ENCODE measurements around the gene TSPAN4. TPM values are rescaled to one million over a fixed set of nuclear protein-coding genes. Genes with fewer than 3 reads are reported as not detected.
A peak's percentile ranks its signal among the peaks of the same experiment; 100 is the strongest.

The TSPAN4 gene
- total and polyA plus RNA-seq, 4 donors: 27.2 to 151 (median 78.6) TPM

DNA sequence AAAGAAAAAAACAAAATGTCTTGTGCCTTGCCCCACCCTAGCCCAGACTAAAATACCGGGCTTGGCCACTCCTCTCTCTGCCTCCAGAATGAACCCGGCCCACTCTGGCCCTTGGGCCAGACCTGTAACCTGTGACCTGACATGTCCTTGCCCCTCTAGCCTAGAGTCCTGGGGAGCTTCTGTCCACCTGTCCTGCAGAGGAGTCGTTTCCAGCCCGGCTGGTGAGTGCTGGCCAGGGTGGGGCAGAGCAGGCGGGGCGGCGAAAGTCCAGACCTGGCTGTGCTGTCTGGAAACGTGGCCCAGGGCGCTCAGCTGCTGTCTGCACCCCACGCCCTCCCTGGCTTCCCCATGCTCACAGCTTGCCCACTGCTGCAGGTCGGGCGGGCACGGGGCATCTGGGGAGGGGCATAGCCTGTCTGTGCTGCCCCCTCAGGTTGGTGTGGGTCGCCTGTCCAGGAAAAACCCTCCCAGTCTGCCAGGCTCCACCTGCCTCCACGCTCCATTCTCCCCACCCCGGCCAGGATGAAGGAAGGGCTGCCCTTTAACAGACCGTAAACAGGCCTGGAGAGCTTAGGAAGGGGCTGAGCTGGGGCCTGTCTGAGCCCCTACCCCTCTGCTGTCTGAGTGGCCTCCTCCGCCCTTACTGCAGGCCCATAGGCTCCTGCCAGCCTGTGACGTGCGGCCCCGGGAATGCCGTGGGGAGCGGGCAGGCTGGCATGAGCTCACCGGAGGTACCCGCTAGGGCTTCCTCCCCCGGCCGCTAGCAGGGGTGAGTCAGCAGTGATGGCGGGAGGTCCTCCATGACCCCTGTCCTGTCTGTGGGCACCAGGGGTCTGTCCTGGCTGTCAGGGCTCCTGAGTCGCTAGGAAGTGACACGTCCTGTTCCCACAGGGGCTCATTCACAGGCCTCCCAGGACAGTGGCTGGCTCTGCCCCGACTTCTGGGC, 8.0 kb upstream of the TSPAN4 start:
- 57% methylated on average over 29 of the region's 31 CpGs for WGBS (ENCODE audit: insufficient coverage)
- peaks cover 28% of the 10 kb centered on the region for H3K27me3 ChIP-seq (ENCODE audit: control insufficient read depth, insufficient read depth, low read length)
- H3K4me3 ChIP-seq (ENCODE audit: low read depth, low read length): no peak overlapping the region
- H3K27ac ChIP-seq (ENCODE audit: low read depth, low read length): peak overlapping the region; percentile 61
- H3K36me3 ChIP-seq (ENCODE audit: control insufficient read depth, insufficient read depth, low read length): peaks cover 52% of the 10 kb centered on the region
- peaks cover 58% of the 10 kb centered on the region for H3K4me1 ChIP-seq (ENCODE audit: control insufficient read depth, insufficient read depth, low read length)
- no peak for DNase-seq (ENCODE audit: low read depth in 4 of 6, low spot score in 6 of 6)
- H3K9me3 ChIP-seq (ENCODE audit: control insufficient read depth, insufficient read depth, low read length): no peaks in the 10 kb centered on the region

- no peak overlapping the region for H3K4me3 ChIP-seq (ENCODE audit: low read depth, low read length)
- H3K36me3 ChIP-seq (ENCODE audit: control insufficient read depth, insufficient read depth, low read length): peaks cover 68% of the 10 kb centered on the region
- no peak overlapping the region for H3K27ac ChIP-seq (ENCODE audit: low read depth, low read length)
- 95% methylated on average over 14 of the region's 14 CpGs for WGBS (ENCODE audit: insufficient coverage)
- peaks cover 55% of the 10 kb centered on the region for H3K4me1 ChIP-seq (ENCODE audit: control insufficient read depth, insufficient read depth, low read length)
- H3K9me3 ChIP-seq (ENCODE audit: control insufficient read depth, insufficient read depth, low read length): no peaks in the 10 kb centered on the region
- no peak for DNase-seq (ENCODE audit: low read depth in 4 of 6, low spot score in 6 of 6)
- H3K27me3 ChIP-seq (ENCODE audit: control insufficient read depth, insufficient read depth, low read length): peaks cover 12% of the 10 kb centered on the region
These were observed 6.4 kb upstream of the TSPAN4 start for GRCh38 chr11:836274-836673.

- Histone ChIP-seq H3K4me3 (ENCODE audit: low read depth, low read length) (no peak overlapping the region), H3K4me1 (ENCODE audit: control insufficient read depth, insufficient read depth, low read length) (peaks cover 55% of the 10 kb centered on the region), H3K9me3 (ENCODE audit: control insufficient read depth, insufficient read depth, low read length) (no peaks in the 10 kb centered on the region), H3K27me3 (ENCODE audit: control insufficient read depth, insufficient read depth, low read length) (peaks cover 7% of the 10 kb centered on the region), H3K27ac (ENCODE audit: low read depth, low read length) (no peak overlapping the region), H3K36me3 (ENCODE audit: control insufficient read depth, insufficient read depth, low read length) (peaks cover 68% of the 10 kb centered on the region)
- no peak for DNase-seq (ENCODE audit: low read depth in 4 of 6, low spot score in 6 of 6)
- 84% methylated on average over 9 of the region's 9 CpGs for WGBS (ENCODE audit: insufficient coverage)
These were observed 6.0 kb upstream of the TSPAN4 start for GRCh38 chr11:836700-837099.

GRCh38 chr11:837189-837989, 5.3 kb upstream of the TSPAN4 start:
- H3K4me1 ChIP-seq (ENCODE audit: control insufficient read depth, insufficient read depth, low read length): peaks cover 52% of the 10 kb centered on the region

DNA sequence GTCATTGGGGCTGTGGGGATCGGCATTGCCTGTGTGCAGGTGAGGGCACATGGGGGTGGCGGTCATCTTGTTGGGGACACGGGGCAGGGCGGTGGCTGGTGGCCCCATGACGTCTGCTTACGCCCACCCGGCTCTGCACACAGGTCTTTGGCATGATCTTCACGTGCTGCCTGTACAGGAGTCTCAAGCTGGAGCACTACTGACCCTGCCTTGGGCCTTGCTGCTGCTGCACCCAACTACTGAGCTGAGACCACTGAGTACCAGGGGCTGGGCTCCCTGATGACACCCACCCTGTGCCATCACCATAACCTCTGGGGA, 4.7 kb upstream of the TSPAN4 start:
- Histone ChIP-seq H3K36me3 (ENCODE audit: control insufficient read depth, insufficient read depth, low read length) (peaks cover 66% of the 10 kb centered on the region), H3K4me1 (ENCODE audit: control insufficient read depth, insufficient read depth, low read length) (peaks cover 50% of the 10 kb centered on the region), H3K27ac (ENCODE audit: low read depth, low read length) (no peak overlapping the region), H3K27me3 (ENCODE audit: control insufficient read depth, insufficient read depth, low read length) (no peaks in the 10 kb centered on the region), H3K4me3 (ENCODE audit: low read depth, low read length) (no peak overlapping the region), H3K9me3 (ENCODE audit: control insufficient read depth, insufficient read depth, low read length) (no peaks in the 10 kb centered on the region)
- DNase-seq (ENCODE audit: low read depth in 4 of 6, low spot score in 6 of 6): no peak
- 77% methylated on average over 8 of the region's 8 CpGs for WGBS (ENCODE audit: insufficient coverage)

More at GRCh38 chr11:837189-837989, 5.3 kb upstream of the TSPAN4 start:
- 92% methylated on average over 17 of the region's 22 CpGs for WGBS (ENCODE audit: insufficient coverage)
- H3K27me3 ChIP-seq (ENCODE audit: control insufficient read depth, insufficient read depth, low read length): peaks cover under 1% of the 10 kb centered on the region
- H3K4me3 ChIP-seq (ENCODE audit: low read depth, low read length): no peak overlapping the region
- H3K36me3 ChIP-seq (ENCODE audit: control insufficient read depth, insufficient read depth, low read length): peaks cover 66% of the 10 kb centered on the region
- DNase-seq (ENCODE audit: low read depth in 4 of 6, low spot score in 6 of 6): no peak
- no peaks in the 10 kb centered on the region for H3K9me3 ChIP-seq (ENCODE audit: control insufficient read depth, insufficient read depth, low read length)
- H3K27ac ChIP-seq (ENCODE audit: low read depth, low read length): no peak overlapping the region

DNA sequence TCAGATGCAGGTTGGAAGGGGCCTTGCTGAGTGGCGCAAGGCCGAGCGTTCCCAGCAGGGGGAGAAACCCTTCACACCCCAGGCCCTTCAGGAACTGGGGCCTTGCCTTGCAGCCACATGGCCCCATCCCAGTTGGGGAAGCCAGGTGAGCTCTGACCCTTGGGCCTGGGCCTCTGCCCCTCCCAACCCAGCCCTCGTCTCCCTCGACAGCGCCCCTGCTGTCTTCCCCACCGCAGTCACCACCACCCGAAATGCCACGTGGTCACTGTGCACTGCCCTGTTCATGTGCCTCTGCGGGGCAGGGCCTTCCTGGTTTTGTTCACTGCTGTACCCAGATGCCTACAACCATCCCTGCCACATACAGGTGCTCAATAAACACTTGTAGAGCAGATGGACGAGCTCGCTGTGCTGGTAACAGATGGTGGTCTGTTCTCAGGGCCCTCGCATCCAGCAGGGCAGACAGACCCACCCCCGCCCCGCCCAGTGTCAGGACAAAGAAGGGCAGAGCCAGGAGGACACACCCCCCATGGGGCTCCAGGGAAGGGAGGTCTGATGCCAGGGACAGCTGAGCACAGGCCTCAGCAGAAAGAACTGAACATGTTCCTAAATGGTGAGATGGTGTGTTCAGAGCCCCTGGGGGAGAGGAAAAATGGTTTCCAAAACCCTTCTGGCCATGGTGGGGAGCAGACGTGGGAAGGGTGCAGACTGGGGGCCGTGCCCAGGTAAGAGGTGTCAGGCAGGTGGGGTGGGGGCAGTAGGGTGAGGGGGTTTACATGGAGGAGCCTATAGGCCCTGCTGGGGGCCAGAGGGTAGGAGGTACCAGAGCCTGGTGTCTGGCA, 4.0 kb upstream of the TSPAN4 start:
- H3K9me3 ChIP-seq (ENCODE audit: control insufficient read depth, insufficient read depth, low read length): no peaks in the 10 kb centered on the region
- DNase-seq (ENCODE audit: low read depth in 4 of 6, low spot score in 6 of 6): no peak
- peaks cover 2% of the 10 kb centered on the region for H3K27me3 ChIP-seq (ENCODE audit: control insufficient read depth, insufficient read depth, low read length)
- no peak overlapping the region for H3K4me3 ChIP-seq (ENCODE audit: low read depth, low read length)
- peaks cover 53% of the 10 kb centered on the region for H3K4me1 ChIP-seq (ENCODE audit: control insufficient read depth, insufficient read depth, low read length)
- no peak overlapping the region for H3K27ac ChIP-seq (ENCODE audit: low read depth, low read length)
- peaks cover 68% of the 10 kb centered on the region for H3K36me3 ChIP-seq (ENCODE audit: control insufficient read depth, insufficient read depth, low read length)
- 40% methylated on average over 16 of the region's 17 CpGs for WGBS (ENCODE audit: insufficient coverage)

DNA sequence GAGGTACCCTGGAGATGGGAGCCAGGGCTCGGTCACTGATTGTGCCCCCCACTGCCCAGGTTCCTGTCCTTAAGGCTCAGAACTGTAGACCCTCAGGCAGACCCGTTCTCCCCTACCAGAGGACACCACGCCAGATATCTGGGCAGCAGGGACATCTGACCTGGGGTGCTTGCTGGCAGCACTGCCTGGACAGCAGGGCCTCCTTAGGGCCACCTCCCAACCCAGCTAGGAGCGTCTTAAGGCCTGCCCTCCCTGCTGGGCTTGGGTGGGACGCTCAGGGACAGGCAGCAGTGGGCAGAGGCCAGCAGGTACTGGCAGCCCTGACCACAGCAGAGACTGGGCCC, 3.4 kb upstream of the TSPAN4 start:
- Histone ChIP-seq H3K9me3 (ENCODE audit: control insufficient read depth, insufficient read depth, low read length) (no peaks in the 10 kb centered on the region), H3K4me1 (ENCODE audit: control insufficient read depth, insufficient read depth, low read length) (peaks cover 53% of the 10 kb centered on the region), H3K36me3 (ENCODE audit: control insufficient read depth, insufficient read depth, low read length) (peaks cover 68% of the 10 kb centered on the region), H3K27me3 (ENCODE audit: control insufficient read depth, insufficient read depth, low read length) (peaks cover 2% of the 10 kb centered on the region), H3K4me3 (ENCODE audit: low read depth, low read length) (no peak overlapping the region), H3K27ac (ENCODE audit: low read depth, low read length) (no peak overlapping the region)
- no peak for DNase-seq (ENCODE audit: low read depth in 4 of 6, low spot score in 6 of 6)
- 93% methylated on average over 5 of the region's 5 CpGs for WGBS (ENCODE audit: insufficient coverage)

- peaks cover 60% of the 10 kb centered on the region for H3K36me3 ChIP-seq (ENCODE audit: control insufficient read depth, insufficient read depth, low read length)
- H3K4me1 ChIP-seq (ENCODE audit: control insufficient read depth, insufficient read depth, low read length): peaks cover 53% of the 10 kb centered on the region
- DNase-seq (ENCODE audit: low read depth in 4 of 6, low spot score in 6 of 6): no peak
- no peak overlapping the region for H3K27ac ChIP-seq (ENCODE audit: low read depth, low read length)
- WGBS (ENCODE audit: insufficient coverage): 85% methylated on average over 20 of the region's 25 CpGs
- H3K4me3 ChIP-seq (ENCODE audit: low read depth, low read length): no peak overlapping the region
- H3K9me3 ChIP-seq (ENCODE audit: control insufficient read depth, insufficient read depth, low read length): no peaks in the 10 kb centered on the region
- H3K27me3 ChIP-seq (ENCODE audit: control insufficient read depth, insufficient read depth, low read length): peaks cover 2% of the 10 kb centered on the region
These were observed 2.6 kb upstream of the TSPAN4 start for GRCh38 chr11:839875-840617.

DNA sequence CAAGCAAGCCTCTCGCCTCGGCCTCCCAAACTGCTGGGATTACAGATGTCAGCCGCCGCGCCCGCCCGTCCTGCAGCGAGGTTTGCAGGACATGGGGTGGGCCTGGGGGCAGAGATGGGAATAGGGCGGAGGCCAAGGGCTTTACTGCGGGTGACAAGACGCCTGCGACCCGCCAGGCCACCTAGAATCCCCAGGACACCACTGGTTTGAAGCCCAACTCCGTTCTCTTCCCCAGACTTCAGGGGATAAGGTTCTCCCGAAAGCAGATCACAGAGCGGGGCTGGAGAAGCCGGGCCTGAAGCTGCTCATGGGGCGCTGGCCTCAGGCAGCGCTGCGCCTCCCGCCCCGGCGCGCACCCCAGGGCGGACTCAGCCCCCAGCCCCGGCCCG, 677 bp upstream of the TSPAN4 start:
- WGBS (ENCODE audit: insufficient coverage): under 1% methylated on average over 27 of the region's 27 CpGs
- peaks cover 45% of the 10 kb centered on the region for H3K36me3 ChIP-seq (ENCODE audit: control insufficient read depth, insufficient read depth, low read length)
- H3K27ac ChIP-seq (ENCODE audit: low read depth, low read length): no peak overlapping the region
- peaks cover 62% of the 10 kb centered on the region for H3K4me1 ChIP-seq (ENCODE audit: control insufficient read depth, insufficient read depth, low read length)
- H3K9me3 ChIP-seq (ENCODE audit: control insufficient read depth, insufficient read depth, low read length): no peaks in the 10 kb centered on the region
- H3K27me3 ChIP-seq (ENCODE audit: control insufficient read depth, insufficient read depth, low read length): peaks cover 2% of the 10 kb centered on the region
- H3K4me3 ChIP-seq (ENCODE audit: low read depth, low read length): peak overlapping the region; percentile 85
- no peak for DNase-seq (ENCODE audit: low read depth in 4 of 6, low spot score in 6 of 6)

Data from spinal cord (tissue), 10 donors.